ENCODE results near the gene ATAT1. TPM values are rescaled to one million over a fixed set of nuclear protein-coding genes. Genes with fewer than 3 reads are reported as not detected.

The ATAT1 gene
- total and polyA plus RNA-seq, 2 of the 13 experiments (the other 11 are each of a cell fraction or from before 2014, with no cell fraction given): 9.2 to 23.6 TPM

DNA sequence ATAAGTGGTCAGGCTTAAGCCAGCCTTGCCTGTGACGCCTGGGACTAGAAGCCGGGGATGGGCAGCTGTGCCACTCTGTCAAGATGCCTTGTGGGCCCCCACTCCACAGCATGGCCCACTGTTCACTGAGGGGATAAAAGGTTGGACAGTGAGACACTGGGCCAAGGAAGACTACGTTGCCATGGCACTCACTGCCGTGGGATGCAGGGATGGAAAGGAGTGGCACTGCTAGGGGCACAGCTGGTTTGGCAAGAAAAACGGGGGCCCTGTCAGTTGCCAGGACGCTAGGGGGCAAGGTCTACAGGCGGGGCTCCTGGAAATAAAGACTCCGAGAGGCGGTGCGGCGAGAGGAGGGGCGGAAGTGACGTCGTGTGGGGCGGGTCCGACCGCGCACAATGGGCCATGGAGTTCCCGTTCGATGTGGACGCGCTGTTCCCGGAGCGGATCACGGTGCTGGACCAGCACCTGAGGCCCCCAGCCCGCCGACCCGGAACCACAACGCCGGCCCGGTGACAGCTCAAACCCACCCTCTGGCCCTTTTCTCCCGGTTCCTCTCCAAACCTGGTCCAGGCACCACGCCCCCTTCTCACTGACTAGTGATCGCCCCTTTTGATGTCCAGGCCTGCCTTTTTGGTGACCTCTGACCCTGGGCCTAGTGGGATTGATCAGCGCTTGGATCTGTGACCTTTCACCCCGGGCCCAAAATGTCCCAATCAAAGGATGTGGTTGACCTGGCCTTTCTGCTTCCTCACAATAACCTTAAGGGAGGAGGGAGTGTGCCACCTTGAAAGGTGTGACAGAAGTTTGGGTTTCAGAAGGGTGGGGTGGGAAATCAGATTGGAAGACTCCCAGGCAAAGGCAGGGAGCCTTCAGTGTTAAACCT is at the start of gene ATAT1 (continued):
- TF ChIP-seq, protein P1, sequence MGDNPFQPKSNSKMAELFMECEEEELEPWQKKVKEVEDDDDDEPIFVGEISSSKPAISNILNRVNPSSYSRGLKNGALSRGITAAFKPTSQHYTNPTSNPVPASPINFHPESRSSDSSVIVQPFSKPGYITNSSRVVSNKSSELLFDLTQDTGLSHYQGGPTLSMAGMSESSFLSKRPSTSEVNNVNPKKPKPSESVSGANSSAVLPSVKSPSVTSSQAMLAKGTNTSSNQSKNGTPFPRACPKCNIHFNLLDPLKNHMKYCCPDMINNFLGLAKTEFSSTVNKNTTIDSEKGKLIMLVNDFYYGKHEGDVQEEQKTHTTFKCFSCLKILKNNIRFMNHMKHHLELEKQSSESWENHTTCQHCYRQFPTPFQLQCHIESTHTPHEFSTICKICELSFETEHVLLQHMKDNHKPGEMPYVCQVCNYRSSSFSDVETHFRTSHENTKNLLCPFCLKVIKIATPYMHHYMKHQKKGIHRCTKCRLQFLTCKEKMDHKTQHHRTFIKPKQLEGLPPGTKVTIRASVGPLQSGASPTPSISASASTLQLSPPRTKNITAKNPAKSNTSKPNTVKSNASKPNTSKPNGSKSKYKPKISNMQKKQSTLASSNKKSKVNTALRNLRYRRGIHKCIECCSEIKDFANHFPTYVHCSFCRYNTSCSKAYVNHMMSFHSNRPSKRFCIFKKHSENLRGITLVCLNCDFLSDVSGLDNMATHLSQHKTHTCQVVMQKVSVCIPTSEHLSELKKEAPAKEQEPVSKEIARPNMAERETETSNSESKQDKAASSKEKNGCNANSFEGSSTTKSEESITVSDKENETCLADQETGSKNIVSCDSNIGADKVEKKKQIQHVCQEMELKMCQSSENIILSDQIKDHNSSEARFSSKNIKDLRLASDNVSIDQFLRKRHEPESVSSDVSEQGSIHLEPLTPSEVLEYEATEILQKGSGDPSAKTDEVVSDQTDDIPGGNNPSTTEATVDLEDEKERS (CRISPR knock-in tag; IDR thresholded peaks at IDR 0.05): 0 out of 2 replicates have a peak, but pooled peaks have one; percentile 47
- no peak; the same call in none of the 2 replicates for TF ChIP-seq NFYC (CRISPR knock-in tag; IDR thresholded peaks at IDR 0.05)
- 0 out of 2 replicates have a peak, but pooled peaks have one; percentile 22 for TF ChIP-seq HMG20B (CRISPR knock-in tag; conservative IDR thresholded peaks at IDR 0.05)
- peak; percentile 99 for TF ChIP-seq ZNF687 (CRISPR knock-in tag; IDR thresholded peaks at IDR 0.05)
- TF ChIP-seq, protein P2, sequence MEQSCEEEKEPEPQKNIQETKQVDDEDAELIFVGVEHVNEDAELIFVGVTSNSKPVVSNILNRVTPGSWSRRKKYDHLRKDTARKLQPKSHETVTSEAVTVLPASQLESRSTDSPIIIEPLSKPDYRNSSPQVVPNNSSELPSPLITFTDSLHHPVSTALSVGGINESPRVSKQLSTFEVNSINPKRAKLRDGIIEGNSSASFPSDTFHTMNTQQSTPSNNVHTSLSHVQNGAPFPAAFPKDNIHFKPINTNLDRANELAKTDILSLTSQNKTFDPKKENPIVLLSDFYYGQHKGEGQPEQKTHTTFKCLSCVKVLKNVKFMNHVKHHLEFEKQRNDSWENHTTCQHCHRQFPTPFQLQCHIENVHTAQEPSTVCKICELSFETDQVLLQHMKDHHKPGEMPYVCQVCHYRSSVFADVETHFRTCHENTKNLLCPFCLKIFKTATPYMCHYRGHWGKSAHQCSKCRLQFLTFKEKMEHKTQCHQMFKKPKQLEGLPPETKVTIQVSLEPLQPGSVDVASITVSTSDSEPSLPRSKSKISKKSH (CRISPR knock-in tag; IDR thresholded peaks at IDR 0.05; ENCODE audit: borderline replicate concordance): peak; percentile 72
- peak; percentile 91 for TF ChIP-seq GATAD1 (CRISPR knock-in tag; IDR thresholded peaks at IDR 0.05)
- no peak for TF ChIP-seq ATF7 (IDR thresholded peaks at IDR 0.05)
- TF ChIP-seq ATF7 (CRISPR knock-in tag; IDR thresholded peaks at IDR 0.05): peak; percentile 72; the same call in 1 of the 2 replicates
- no peak for TF ChIP-seq DPF2 (CRISPR knock-in tag; IDR thresholded peaks at IDR 0.05; ENCODE audit: borderline replicate concordance, low read depth)
- peak; percentile 85 for TF ChIP-seq ZSCAN25 (CRISPR knock-in tag; IDR thresholded peaks at IDR 0.05)
- no peak for TF ChIP-seq PRPF4 (IDR thresholded peaks at IDR 0.05; ENCODE audit: low read depth, low read length, poor library complexity, severe bottlenecking)
- TF ChIP-seq NCOR1 (IDR thresholded peaks at IDR 0.05; ENCODE audit: borderline replicate concordance, low read length): peak; percentile 16; the same call in 1 of the 2 replicates
- no peak for TF ChIP-seq NAIF1 (CRISPR knock-in tag; IDR thresholded peaks at IDR 0.05; ENCODE audit: borderline replicate concordance)
- peak; percentile 99 for TF ChIP-seq GABPB1 (CRISPR knock-in tag; IDR thresholded peaks at IDR 0.05)
- TF ChIP-seq, protein P3, sequence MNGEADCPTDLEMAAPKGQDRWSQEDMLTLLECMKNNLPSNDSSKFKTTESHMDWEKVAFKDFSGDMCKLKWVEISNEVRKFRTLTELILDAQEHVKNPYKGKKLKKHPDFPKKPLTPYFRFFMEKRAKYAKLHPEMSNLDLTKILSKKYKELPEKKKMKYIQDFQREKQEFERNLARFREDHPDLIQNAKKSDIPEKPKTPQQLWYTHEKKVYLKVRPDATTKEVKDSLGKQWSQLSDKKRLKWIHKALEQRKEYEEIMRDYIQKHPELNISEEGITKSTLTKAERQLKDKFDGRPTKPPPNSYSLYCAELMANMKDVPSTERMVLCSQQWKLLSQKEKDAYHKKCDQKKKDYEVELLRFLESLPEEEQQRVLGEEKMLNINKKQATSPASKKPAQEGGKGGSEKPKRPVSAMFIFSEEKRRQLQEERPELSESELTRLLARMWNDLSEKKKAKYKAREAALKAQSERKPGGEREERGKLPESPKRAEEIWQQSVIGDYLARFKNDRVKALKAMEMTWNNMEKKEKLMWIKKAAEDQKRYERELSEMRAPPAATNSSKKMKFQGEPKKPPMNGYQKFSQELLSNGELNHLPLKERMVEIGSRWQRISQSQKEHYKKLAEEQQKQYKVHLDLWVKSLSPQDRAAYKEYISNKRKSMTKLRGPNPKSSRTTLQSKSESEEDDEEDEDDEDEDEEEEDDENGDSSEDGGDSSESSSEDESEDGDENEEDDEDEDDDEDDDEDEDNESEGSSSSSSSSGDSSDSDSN (CRISPR knock-in tag; IDR thresholded peaks at IDR 0.05): peak; percentile 81
- peak; percentile 88 for TF ChIP-seq ZZZ3 (CRISPR knock-in tag; IDR thresholded peaks at IDR 0.05; ENCODE audit: borderline replicate concordance)
- no peak for TF ChIP-seq TAF15 (IDR thresholded peaks at IDR 0.05; ENCODE audit: low read depth, low read length, poor library complexity, severe bottlenecking)
